Measurements from ENCODE around the gene ANKRD13A. TPM values are rescaled to one million over a fixed set of nuclear protein-coding genes. Genes with fewer than 3 reads are reported as not detected.
"Not testable (repeated sequence)": the region's sequence is repeated elsewhere in the genome, so short reads cannot be mapped to it uniquely, and the experiment has no call there.

The ANKRD13A gene
- total RNA-seq, 1 donor from 2014 or later, result 31.8 TPM

DNA sequence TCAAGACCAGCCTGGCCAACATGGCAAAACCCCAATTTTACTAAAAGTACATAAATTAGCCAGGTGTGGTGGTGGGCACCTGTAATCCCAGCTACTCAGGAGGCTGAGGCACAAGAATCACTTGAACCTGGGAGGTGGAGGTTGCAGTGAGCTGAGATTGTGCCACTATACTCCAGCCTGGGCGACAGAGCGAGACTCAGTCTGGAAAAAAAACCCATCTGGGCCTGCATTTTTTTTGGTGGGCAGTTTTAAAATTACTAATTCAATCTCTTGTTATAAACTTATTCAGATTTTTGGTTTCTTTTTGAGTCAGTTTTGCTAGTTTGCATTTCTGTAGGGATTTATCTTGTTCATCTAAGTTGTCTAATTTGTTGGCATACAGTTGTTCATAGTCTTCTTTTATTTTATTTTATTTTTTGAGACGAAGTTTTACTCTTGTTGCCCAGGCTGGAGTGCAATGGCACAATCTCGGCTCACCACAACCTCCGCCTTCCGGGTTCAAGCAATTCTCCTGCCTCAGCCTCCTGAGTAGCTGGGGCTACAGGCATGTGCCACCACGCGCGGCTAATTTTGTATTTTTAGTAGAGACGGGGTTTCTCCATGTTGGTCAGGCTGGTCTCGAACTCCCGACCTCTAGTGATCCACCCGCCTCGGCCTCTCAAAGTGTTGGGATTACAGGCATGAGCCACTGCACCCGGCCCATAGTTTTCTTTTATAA, 9.6 kb downstream of the ANKRD13A start:
- not testable (repeated sequence) for ATAC-seq

DNA sequence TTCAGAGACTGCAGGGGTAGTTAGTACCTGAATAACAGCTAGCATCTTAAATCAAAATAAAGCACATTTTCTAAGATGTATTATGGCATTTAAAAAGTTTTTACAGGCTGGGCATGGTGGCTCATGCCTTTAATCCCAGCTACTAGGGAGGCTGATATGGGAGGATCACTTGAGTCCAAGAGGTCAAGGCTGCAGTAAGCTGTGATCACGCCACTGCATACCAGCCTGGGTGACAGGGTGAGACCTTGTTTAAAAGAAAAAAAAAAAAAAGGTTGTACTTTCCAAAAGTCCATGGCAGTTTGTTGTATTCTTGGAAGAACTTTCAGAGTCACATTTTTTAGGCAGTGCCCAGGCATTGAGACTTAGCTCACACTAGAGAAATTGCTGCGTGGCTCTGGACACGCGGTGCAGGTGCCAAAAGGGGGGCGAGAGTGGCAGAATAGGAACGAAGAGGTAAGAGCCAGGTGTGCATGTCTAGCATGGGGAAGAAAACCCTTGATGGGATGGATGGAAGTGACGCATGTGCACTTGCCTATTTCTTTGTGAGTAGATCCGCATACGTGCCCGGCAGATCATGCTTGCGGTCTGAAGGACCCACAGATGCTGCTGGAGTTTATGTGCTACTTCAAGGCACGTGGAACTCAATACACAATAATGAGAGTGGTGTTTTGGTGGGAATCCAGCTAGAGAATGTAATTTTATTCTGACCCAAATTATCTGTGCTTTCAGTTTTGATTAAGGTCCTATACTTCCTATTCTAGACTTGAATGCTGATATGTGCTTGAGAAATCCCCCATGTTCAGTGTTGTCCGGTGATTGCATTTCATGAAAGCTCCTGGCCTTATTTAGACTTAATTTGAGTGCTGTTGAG, 11.9 kb downstream of the ANKRD13A start:
- ATAC-seq, result no peak

DNA sequence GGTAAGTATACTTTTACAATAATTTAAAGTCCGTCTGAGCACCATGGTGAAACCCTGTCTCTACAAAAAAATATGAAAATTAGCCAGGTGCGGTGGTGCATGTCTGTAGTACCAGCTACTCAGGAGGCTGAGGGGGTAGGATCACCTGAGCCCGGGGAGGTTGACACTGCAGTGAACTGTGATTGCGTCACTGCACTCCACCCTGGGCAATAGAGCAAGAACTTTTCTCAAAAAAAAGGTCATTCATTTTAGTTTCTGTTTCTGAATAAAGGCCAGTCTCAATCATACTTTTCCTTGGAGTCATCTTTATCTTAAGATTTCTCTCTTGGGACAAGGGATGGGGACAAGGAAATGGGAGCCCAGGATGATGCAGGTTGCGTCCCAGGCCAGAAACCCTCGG, 12.9 kb downstream of the ANKRD13A start:
- ATAC-seq, result peak; percentile 69

DNA sequence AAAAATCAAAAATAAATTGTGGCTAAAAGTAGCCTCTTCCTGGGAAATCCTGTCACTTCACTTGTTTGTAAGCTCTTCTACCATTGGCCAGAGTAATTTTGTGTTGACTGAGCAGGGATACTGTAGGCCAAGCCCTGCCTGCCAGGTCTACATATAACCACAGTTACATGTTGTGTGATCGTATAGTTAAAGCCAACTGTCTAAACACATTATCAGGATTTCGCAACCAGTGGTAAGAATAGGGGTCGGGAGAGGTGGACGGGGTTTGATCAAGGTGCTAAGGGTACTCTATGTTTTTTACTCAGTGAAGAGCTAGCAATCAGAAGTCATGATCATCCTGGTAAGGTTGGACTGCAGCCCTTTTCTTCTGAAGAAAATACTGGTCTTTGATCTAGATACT, 13.4 kb downstream of the ANKRD13A start:
- ATAC-seq, result no peak

DNA sequence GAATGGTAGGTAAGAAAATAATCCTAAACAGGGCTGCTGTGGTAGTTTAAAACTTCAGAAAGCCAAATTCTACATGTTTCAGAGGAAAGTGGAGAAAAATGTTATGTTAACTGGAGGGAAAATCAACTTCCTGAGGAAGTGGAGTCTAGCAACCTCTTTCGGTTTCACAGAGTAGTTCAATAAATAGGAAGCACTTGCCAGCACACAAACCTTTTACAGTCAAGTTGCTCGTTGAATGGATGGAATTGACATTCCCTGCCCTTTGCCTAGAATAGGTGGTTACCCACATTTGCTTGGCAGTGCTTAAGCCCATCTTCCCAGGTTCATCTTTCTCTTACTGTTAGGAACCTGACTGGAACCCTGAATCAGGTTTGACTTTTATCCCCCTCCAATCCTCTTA, 15.9 kb downstream of the ANKRD13A start:
- ATAC-seq, result no peak

DNA sequence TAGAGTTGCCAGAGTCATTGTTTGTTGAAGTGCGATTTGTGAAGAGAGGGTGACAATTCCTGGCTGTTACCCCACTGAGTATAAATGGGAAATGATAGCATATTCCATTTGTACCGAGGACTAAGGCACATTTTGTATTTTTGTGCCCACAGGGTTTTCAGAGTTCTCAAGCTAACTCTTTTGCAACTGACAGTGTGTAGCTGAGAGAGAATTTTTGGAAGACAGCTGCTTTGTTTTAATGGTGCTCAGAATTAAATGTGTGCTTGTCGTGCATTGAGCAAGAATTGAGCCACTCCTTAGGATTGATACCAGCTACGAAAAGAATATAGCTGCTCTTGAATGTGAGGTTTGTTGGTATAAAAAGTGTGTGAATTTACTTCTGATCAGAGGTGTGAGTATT, 21.7 kb downstream of the ANKRD13A start:
- no peak for ATAC-seq

DNA sequence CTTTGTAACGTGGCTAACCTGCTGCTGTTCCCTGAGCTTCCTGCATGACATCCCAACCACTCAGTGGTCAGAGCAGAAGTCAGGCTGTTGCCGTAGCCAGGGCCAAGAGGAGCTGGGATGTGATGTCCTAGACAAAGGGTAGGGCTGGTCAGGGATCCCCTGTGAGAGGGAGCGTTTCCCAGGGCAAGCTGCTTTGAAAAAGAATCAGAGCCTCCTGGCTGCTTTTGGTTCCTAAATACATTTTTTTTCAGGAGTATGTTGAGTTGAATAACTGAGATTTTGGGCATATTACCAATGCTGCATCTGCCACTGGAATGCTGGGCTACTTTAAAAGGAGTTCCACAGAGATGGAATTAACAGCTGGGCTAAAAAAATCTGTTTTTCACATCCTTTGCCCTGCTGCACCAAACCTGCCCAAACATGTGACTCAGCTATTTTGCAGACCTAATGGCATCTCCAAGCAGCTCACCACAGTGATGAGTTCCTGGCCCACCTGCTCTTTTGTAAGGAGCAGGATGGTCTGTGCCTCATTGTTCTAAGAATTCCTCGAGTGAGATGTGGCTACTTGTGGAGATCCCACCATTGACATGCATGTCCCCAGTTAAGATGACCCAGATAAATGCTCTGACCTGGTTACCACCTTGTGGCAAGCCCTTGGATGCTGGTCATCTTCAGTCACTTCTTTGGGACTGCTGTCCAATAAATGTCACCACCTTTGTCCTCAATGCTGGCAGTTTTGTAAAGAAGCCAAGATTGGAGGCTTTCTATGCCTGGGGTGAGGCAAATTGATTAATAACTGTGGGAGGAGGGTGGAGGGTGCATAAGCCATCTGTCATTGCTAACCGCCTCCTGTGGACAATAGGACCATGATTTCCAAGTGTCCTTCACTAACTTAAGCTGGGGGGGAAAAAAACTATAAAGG, 24.1 kb downstream of the ANKRD13A start:
- ATAC-seq, result peak; percentile 13

DNA sequence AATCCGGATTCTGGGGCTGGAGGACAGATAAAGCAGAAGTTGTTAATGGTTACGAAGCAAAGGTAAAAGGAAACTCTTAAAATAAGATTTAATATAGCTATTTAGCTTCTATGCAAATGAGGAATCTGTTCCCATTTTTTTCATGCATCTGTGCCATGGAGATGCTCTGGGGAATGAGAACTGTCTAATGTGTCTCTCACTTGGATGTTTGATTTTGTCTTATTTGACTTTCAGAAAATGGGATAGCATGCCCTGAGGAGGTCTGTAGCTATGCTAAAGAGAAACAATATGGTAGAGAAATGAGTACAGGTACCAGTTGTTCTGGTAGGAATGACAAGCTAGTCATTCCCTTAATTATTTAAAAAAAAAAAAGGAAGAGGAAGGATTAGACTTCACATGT, 24.8 kb downstream of the ANKRD13A start:
- ATAC-seq, result no peak

DNA sequence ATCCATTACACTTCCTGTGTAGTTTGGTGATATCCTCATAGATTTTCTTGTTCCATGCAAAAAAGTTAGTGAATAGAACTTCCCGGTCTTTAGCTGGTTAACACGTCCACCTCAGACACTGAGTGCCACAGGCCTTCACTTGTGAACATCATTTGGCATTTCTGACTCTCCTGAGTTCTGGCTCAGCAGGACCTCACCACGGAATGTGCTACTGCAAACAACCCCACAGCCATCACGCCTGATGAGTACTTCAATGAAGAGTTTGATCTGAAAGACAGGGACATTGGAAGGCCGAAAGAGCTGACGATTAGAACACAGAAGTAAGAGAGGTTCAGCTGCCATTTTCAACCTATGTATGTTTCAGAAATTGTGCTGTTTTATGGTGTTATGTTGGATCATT, 29.1 kb downstream of the ANKRD13A start:
- no peak for ATAC-seq

DNA sequence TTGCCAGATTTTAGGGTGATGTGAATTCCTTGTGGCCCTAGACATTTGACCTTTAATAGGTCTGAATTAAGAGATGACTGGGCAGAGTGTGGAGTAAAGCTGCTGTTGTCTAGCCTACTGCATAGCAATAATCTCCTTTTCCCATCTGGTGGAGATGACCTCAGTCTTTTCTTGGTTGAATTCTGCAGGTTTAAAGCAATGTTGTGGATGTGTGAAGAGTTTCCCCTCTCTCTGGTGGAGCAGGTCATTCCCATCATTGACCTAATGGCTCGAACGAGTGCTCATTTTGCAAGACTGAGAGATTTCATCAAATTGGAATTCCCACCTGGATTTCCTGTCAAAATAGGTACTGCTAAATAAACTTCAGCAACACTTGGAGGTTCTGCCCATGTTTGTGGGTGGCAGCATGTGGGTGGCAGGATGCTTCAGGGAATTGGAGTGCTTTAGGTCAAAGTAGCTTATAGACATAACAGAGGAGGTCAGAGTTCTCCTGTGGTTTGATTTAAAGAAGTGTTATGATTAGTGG, 30.1 kb downstream of the ANKRD13A start:
- no peak for ATAC-seq

DNA sequence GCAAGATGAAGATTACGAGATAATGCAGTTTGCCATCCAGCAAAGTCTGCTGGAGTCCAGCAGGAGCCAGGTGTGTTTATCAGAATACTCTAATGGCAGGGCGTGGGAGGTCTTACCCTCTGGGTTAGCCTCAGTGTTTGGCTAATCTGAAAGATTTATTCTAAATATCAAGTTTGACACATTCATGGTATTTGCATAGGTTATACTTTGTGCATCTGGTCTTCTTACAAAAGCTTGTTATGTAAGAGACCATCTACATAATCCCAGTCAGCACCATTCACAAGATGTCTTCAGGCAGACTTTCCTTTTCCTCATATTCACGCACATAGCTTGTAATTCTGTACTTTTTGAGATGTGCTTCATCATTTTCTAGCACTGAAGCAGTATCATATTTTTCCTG, 34.7 kb downstream of the ANKRD13A start:
- ATAC-seq, result no peak

DNA sequence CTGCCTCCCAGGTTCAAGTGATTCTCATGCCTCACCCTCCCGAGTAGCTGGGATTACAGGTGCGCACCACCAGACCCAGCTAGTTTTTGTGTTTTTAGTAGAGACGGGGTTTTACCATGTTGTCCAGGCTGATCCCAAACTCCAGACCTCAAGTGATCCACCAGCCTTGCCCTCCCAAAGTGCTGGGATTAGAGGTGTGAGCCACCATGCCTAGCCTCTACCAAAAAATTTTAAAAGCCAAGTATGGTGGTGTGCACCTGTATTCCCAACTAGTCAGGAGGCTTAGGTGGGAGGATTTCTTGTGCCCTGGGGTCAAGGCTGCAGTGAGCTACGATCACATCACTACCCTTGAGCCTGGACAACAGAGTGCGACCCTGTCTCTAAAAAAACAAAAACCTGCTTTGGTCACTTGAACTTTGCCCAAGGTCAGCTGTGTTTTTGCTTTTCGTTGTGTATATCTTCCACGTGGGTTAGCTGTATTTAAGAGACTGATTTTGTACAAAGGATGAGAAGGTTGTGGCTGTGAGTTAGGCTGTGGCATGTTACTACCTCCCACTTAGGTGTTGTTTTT, 36.4 kb downstream of the ANKRD13A start:
- ATAC-seq, result no peak

DNA sequence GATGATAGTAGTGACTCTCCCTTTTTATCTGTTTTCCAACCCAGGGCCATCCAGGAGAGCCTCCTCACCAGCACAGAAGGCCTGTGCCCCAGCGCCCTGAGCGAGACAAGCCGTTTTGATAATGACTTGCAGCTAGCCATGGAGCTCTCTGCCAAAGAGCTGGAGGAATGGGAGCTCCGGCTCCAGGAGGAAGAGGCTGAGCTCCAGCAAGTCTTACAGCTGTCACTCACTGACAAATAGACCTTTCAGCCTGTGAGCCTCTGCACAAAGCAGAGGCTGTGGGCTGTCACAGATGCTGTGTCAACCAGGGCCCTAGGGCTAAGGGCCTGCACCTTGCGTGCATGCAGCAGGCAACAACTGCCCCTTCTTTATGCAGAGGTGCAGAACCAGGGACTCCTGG, 38.1 kb downstream of the ANKRD13A start:
- ATAC-seq, result no peak

DNA sequence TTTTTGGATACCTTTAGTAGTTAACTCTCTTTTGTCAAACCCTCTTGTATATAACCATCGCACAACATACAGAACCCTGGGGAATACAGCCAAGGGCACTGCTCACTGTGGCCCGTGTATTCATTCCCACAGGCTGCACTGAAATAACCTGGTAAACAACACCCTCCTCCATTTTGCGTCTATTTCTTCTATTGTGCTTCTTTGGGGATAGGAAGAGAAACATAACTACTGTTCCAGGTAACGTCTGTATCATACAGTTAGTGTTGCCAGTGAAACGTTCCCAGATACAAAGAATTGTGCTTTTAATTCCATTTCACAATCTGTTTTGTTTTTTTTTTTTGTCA, 39.5 kb downstream of the ANKRD13A start:
- ATAC-seq, result no peak

DNA sequence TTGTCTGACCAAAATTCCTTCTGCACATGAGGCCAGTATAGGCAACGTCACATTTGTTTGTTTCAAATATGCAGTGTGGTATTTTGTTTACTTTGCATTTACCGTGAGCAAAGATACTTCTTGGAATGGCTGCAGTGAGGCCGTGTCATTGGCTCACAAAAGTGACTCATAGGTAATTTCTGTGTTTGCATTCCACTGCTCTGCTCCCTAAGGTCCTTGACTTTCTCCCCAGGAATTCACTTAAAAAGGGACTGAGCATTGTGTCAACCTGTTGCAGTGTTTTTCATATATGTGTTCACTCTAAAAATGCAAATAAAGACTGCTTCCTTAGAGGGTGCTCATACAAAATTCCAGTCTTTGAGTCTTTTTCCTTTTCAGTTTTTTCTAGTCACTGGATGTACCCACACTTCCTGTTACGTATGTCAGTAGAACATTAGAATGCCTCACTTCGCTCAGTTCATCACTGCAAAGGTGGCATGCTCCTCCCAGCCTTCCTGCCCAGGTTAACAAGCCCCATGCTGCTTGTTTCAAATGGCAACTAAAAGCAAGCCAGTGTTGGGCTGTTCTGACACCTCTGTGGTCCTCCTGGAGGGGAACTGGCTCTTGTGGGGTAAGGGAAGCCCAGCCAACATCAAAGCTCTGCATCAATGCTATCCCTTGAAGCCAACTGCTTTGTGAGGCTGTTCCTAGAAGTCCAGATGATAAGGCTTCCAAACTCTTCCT, 40.0 kb downstream of the ANKRD13A start:
- ATAC-seq, result peak; percentile 74

DNA sequence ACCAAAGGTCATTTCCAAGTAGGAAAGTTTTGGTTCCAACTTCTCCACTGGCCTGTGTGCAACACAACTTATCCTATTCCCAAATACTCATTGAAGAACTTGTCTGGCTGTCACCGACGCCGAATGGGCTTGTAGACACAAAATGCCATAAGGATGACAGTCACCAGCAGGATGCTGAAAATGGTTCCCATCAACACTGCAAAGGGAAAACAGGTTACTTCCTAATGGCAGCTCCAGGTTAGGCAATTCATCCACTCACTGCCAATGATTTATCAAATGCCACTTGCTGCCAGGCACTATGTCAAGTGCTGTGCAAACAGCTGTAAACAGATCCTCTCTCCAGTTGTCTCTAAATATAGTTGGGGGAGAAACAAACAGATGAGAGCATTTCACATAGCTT, 43.0 kb downstream of the ANKRD13A start:
- no peak for ATAC-seq

DNA sequence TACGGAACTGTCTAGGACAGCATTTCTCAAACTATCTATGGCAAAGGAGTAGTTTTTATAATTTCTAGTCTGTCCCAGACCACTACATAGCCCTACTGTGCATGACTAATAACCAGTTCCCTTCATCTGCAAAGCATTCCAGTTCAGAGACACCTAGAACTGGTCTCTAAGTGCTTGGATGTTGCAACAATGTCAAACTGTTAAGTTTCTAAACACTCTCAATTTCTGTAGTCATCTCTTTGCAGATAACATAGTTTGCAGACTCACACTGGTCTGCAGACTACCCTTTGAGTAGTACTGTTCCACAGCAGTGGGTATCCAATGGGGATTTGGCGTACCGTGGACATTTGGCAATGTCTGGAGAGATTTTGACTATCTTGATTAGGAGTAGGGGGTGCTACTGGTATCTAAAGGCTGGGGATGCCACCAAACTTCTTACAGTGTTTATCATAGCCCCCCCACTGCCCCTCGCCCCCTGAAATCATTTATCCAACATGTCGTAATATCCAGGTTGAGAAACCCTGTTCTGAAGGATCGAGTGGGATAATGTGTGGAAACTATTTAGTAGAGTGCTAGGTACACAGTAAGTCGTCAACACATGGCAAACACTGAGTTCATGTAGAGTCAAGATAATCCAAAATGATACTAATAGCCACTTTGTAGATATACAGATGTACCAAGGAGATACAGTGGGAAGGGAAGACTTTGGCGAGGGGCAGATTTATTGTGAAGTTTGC, 47.4 kb downstream of the ANKRD13A start:
- ATAC-seq, result no peak

DNA sequence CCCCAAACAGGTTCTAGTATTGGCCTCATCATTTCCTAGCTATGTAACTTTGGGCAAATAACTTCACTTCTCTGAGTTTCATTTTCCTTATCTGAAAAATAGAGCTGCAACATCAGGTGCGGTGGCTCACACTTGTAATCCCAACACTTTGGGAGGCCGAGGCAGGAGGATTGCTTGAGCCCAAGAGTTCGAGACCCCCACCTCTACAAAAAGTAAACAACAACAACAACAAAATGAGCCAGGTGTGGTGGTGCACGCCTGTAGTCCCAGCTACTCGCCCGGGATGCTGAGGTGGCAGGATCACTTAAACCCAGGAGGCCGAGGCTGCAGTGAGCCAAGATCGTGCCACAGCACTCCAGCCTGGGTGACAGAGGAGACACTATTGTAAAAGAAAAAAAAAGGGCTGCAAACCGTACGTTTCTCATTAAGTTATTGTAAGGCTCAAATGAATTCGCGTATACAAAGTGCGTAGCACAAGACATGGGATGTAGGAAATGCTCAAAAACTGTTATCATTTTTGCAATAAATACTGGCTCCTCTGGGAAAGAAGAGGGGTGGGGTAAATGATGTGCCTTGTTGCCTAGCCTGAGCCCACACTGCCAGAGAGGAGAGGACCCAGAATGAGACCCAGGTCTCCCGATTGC, 48.2 kb downstream of the ANKRD13A start:
- ATAC-seq, result no peak

DNA sequence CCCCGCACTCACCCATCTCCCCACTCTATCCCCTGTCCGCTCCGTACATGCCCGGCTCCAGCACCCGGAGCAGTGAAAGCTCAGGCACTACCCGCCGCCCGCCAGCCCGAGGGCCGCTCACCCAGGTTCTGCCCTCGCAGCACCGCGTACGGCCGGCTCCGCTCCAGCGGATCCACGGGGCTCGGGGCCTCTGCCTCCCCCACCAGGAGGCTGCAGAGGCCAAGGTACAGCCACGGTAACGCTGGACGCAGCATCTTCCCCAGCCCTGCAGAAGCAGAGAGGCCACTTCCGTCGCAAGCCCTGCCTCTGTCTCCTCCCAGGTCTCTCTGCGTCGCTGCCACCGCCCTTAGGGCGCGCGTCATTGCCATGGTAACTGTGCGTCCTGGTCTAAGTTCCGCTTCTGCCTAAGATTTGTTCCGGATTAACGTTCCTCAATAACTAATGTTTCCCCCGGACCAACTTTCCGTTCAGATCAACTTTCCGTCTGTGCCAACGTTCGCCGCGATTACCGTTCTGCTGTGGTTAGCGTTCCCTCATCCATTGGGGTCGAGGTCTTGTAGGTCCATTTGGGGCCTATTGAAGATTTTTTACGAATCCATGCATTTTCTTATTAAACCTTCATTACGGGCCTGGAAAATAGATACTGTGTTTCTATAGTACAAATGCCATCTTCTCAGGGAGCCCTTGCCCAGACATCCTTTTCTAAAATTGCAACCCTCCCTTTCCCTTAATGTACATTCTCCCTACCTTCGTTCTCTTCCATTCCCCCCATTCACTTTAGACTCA, 49.2 kb downstream of the ANKRD13A start, which contains the start of gene C12orf76:
TSS of gene C12orf76 (minus strand) at position 281 of the 786 bp plus-strand sequence. CDS start at position 254, 27 bp downstream.
- ATAC-seq, result peak; percentile 99

Data from esophagus mucosa (tissue), 1 donor.